Natural killer cell (primary cell): ENCODE data around the gene FAM107B. TPM values are rescaled to one million over a fixed set of nuclear protein-coding genes. Genes with fewer than 3 reads are reported as not detected.

Experiments used
- ATAC-seq, 3 donors: fragments of 150-1000 bp in 2 of 3; fragments of 200-7000 bp in 1 of 3; cut with Tn5 transposase; 1 replicate in 1 of 3; 2 replicates in 2 of 3; pipeline ENCODE4 v1.10.0; 2021; ENCODE audit warnings: mild to moderate bottlenecking in 2 of 3, moderate library complexity in 2 of 3
- DNase-seq, 2 donors: peaks; one replicate each; pipeline versions ENCODE4 v3.0.0 to v3.0.0-alpha.2; 2013 to 2021; ENCODE audit warnings: mixed read lengths in 1 of 2
- H3K27ac ChIP-seq: one replicate; pipeline ENCODE4 v1.5.1; 2013; ENCODE audit warnings: mild to moderate bottlenecking, low read length
- H3K27me3 ChIP-seq: one replicate; pipeline ENCODE4 v1.6.1; 2013; ENCODE audit warnings: low read length; ENCODE audit not compliant: control insufficient read depth, insufficient read depth
- H3K36me3 ChIP-seq: one replicate; pipeline ENCODE4 v1.6.1; 2013; ENCODE audit warnings: low read length; ENCODE audit not compliant: control insufficient read depth, insufficient read depth
- H3K4me1 ChIP-seq: one replicate; pipeline ENCODE4 v1.6.1; 2013; ENCODE audit warnings: low read length; ENCODE audit not compliant: control insufficient read depth, insufficient read depth
- H3K4me3 ChIP-seq: one replicate; pipeline ENCODE4 v1.5.1; 2013; ENCODE audit warnings: low read length
- H3K9me3 ChIP-seq: one replicate; pipeline ENCODE4 v1.6.1; 2013; ENCODE audit warnings: low read length; ENCODE audit not compliant: control insufficient read depth, insufficient read depth
- H3K27ac Mint-ChIP-seq, 2 donors: one replicate each; pipeline ENCODE4 v1.8.0; 2022; ENCODE audit warnings: mild to moderate bottlenecking in 2 of 2, mixed read lengths in 2 of 2, moderate library complexity in 1 of 2
- H3K27me3 Mint-ChIP-seq, 2 donors: one replicate each; pipeline ENCODE4 v1.8.0; 2022; ENCODE audit warnings: low read depth in 2 of 2, mixed read lengths in 2 of 2
- H3K36me3 Mint-ChIP-seq: one replicate; pipeline ENCODE4 v1.8.0; 2022; ENCODE audit warnings: mixed read lengths
- H3K4me1 Mint-ChIP-seq, 2 donors: one replicate each; pipeline ENCODE4 v1.8.0; 2022; ENCODE audit warnings: mixed read lengths in 2 of 2
- H3K4me3 Mint-ChIP-seq: one replicate; pipeline ENCODE4 v1.8.0; 2022; ENCODE audit warnings: mild to moderate bottlenecking, moderate library complexity, mixed read lengths
- H3K9me3 Mint-ChIP-seq, 2 donors: one replicate each; pipeline ENCODE4 v1.8.0; 2022; ENCODE audit warnings: mixed read lengths in 2 of 2
- WGBS: methylation state at CpG from one replicate; pipeline ENCODE4 v1.1.7; 2013; ENCODE audit warnings: missing lambda C conversion rate; ENCODE audit not compliant: insufficient coverage; 5-methylcytosine and 5-hydroxymethylcytosine counted together
- intact Hi-C: fragments of 100-400 bp; cut with micrococcal nuclease; formaldehyde crosslinking; loops from one replicate; pipeline ENCODE4 v1.14.2; 2022
- total RNA-seq, 4 donors: library from RNA; stranded (reverse); fragments of 120-200 nt in 1 of 4; gene quantifications; one replicate each; pipeline versions ENCODE4 v1.2.3 to v1.2.4, GENCODE V29; 2013 to 2022
- TF ChIP-seq, protein P1 (sequence below): fragments of 200-600 bp; IDR thresholded peaks from one replicate; pipeline ENCODE4 v1.8.0; 2022; ENCODE audit warnings: antibody characterized with exemption

The FAM107B gene
- total RNA-seq, 3 donors from 2014 or later (not counting 1 experiment from before 2014, with no cell fraction given): 165 to 226 (median 224) TPM

DNA sequence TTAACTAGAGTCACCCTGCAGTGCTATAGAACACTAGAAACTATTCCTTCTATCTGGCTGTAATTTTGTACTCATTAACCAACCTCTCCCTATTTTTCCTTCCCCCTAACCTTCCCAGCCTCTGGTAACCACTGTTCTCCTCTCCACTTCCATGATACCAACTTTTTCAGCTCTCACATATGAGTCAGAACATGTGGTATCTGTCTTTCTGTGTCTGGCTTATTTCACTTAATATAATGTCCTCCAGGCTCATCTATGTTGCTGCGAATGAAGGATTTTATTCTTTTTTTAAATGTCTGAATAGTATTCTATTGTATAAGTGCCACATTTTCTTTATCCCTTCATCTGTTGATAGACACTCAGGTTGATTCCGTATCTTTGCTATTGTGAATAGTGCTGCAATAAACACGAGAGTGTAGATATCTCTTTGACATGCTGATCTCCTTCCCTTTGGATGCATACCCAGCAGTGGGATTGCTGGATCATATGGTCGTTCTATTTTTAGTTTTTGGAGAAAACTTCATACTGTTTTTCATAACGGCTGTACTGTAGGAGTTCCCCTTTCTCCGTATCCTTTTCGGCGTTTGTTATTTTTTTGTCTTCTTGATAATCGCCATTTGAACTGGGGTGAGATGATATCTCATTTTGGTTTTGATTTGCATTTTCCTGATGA, 101.4 kb downstream of the FAM107B start:
- no peaks in the 10 kb centered on the region for H3K9me3 ChIP-seq
- no peaks in the 10 kb centered on the region for H3K27me3 ChIP-seq
- TF ChIP-seq, protein P1, sequence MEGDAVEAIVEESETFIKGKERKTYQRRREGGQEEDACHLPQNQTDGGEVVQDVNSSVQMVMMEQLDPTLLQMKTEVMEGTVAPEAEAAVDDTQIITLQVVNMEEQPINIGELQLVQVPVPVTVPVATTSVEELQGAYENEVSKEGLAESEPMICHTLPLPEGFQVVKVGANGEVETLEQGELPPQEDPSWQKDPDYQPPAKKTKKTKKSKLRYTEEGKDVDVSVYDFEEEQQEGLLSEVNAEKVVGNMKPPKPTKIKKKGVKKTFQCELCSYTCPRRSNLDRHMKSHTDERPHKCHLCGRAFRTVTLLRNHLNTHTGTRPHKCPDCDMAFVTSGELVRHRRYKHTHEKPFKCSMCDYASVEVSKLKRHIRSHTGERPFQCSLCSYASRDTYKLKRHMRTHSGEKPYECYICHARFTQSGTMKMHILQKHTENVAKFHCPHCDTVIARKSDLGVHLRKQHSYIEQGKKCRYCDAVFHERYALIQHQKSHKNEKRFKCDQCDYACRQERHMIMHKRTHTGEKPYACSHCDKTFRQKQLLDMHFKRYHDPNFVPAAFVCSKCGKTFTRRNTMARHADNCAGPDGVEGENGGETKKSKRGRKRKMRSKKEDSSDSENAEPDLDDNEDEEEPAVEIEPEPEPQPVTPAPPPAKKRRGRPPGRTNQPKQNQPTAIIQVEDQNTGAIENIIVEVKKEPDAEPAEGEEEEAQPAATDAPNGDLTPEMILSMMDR: no peak
- 38% methylated on average over 5 of the region's 9 CpGs for WGBS
- Mint-ChIP-seq H3K36me3 (no peaks in the 10 kb centered on the region), H3K27me3 (peaks cover 6 to 8% of the 10 kb centered on the region in 2 donors), H3K9me3 (no peaks in the 10 kb centered on the region), H3K4me3 (no peak overlapping the region), H3K4me1 (peaks cover 6 to 7% of the 10 kb centered on the region in 2 donors), H3K27ac (no peak overlapping the region)
- no peak overlapping the region for H3K27ac ChIP-seq
- DNase-seq (no peak), ATAC-seq (no peak)
- H3K4me3 ChIP-seq: no peak overlapping the region
- H3K4me1 ChIP-seq: no peaks in the 10 kb centered on the region
- intact Hi-C loops: no loop called here
- H3K36me3 ChIP-seq: no peaks in the 10 kb centered on the region

DNA sequence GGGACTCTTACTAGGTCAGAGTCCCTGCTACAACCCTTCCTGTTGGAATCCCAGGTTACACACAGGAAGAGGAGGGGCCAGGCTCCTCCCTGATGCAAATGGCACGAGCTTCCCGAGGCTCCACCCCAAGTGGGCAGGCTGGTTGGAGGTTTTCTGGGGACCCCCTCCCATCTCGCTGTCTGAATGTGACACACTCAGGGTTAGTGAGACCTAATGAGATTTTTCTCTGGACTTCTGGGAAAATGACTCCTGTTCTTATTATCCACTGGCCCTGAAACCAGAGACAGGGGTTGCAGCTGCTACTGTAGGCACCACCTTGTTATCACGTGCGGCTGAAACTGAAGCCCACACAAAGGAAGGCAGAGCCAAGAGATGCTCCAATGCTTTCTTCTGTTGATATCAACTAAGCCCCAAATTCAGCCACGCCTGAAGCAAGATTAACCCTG, 103.3 kb downstream of the FAM107B start:
- H3K4me3 Mint-ChIP-seq: no peak overlapping the region
- peaks cover 6 to 8% of the 10 kb centered on the region in 2 donors for H3K27me3 Mint-ChIP-seq
- Histone ChIP-seq H3K9me3 (no peaks in the 10 kb centered on the region), H3K27ac (no peak overlapping the region), H3K27me3 (no peaks in the 10 kb centered on the region), H3K4me3 (no peak overlapping the region), H3K4me1 (no peaks in the 10 kb centered on the region), H3K36me3 (no peaks in the 10 kb centered on the region)
- ATAC-seq (no peak), DNase-seq (no peak)
- 95% methylated on average over 6 of the region's 6 CpGs for WGBS
- intact Hi-C loops: no loop called here
- H3K27ac Mint-ChIP-seq: no peak overlapping the region
- H3K4me1 Mint-ChIP-seq: peaks cover 12 to 13% of the 10 kb centered on the region in 2 donors
- TF ChIP-seq, protein P1: no peak
- H3K36me3 Mint-ChIP-seq: no peaks in the 10 kb centered on the region
- H3K9me3 Mint-ChIP-seq: no peaks in the 10 kb centered on the region

DNA sequence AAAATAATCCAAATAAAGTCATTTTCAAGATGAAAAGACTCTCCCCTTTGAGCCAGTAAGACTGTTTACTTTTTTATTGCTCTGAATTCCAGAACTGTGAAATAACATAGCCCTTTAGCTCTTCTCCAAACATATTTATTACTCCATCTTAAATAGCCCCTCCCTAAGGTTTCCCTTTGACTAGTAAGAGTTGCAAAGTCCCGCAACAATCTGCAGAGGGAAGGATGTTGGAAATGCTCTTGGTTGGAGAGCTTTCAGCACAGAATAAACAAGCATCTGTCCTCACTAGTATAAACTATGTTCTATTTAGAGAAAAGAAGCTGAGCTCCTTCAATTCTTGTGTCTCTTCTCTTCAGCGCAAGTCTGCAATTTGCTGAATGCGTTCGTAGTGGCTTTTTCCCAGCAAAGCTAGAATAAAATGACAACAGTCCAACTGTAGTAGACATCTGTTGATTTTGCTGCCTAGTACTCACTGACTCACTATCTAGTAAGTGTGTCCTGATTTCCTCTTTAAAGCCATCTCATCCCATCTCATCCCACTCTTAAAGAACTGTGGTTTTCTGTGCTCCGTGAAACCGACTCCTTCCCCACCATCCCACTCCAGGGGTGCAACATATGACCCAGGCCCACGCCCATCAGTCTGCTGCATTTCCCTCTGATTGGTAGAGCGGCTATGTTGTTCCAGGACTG, 104.0 kb downstream of the FAM107B start:
- Histone ChIP-seq H3K27me3 (no peaks in the 10 kb centered on the region), H3K4me3 (no peak overlapping the region), H3K9me3 (no peaks in the 10 kb centered on the region), H3K4me1 (no peaks in the 10 kb centered on the region), H3K27ac (no peak overlapping the region), H3K36me3 (no peaks in the 10 kb centered on the region)
- intact Hi-C loops: no loop called here
- ATAC-seq (no peak), DNase-seq (no peak)
- H3K4me3 Mint-ChIP-seq: no peak overlapping the region
- peaks cover 2% of the 10 kb centered on the region in 2 donors for H3K9me3 Mint-ChIP-seq
- no peak overlapping the region for H3K27ac Mint-ChIP-seq
- peaks cover 6 to 8% of the 10 kb centered on the region in 2 donors for H3K27me3 Mint-ChIP-seq
- 98% methylated on average over 7 of the region's 8 CpGs for WGBS
- H3K36me3 Mint-ChIP-seq: no peaks in the 10 kb centered on the region
- H3K4me1 Mint-ChIP-seq: peaks cover 19 to 20% of the 10 kb centered on the region in 2 donors
- TF ChIP-seq, protein P1: no peak
